NT2/D1 (cell line): ENCODE results near the gene SHANK3.

Source experiments
- DNase-seq: peaks from one replicate; pipeline ENCODE4 v3.0.0-alpha.2; 2011; ENCODE audit warnings: low read depth, low spot score
- H3K27me3 ChIP-seq: 2 replicates; pipeline ENCODE4 v1.6.0; 2011; ENCODE audit warnings: mild to moderate bottlenecking; ENCODE audit not compliant: insufficient read length, insufficient read depth
- H3K36me3 ChIP-seq: 2 replicates; pipeline ENCODE4 v1.6.1; 2011; ENCODE audit warnings: mild to moderate bottlenecking, low read length, mixed read lengths; ENCODE audit not compliant: insufficient read depth, insufficient read length
- H3K4me1 ChIP-seq: 2 replicates; pipeline ENCODE4 v1.5.1; 2011; ENCODE audit not compliant: insufficient read depth, insufficient read length
- H3K4me3 ChIP-seq: 2 replicates; pipeline ENCODE4 v1.5.1; 2011; ENCODE audit warnings: low read depth; ENCODE audit not compliant: insufficient read length
- H3K9ac ChIP-seq: 2 replicates; pipeline ENCODE4 v1.6.0; 2011; ENCODE audit warnings: low read depth; ENCODE audit not compliant: insufficient read length
- H3K9me3 ChIP-seq: 2 replicates; pipeline ENCODE4 v1.5.1; 2011; ENCODE audit warnings: mild to moderate bottlenecking, low read length; ENCODE audit not compliant: insufficient read depth
- SUZ12 ChIP-seq: IDR thresholded peaks from 2 replicates; pipeline ENCODE4 v1.6.1; 2011; ENCODE audit not compliant: insufficient read length, insufficient read depth; ENCODE audit errors: extremely low read depth
- YY1 ChIP-seq: IDR thresholded peaks from 2 replicates; pipeline ENCODE4 v1.6.1; 2011; ENCODE audit not compliant: insufficient read length, insufficient read depth
- ZNF274 ChIP-seq: IDR thresholded peaks from 2 replicates; pipeline ENCODE4 v1.6.1; 2011; ENCODE audit warnings: mild to moderate bottlenecking, low read depth, low read length

SHANK3 gene

DNA sequence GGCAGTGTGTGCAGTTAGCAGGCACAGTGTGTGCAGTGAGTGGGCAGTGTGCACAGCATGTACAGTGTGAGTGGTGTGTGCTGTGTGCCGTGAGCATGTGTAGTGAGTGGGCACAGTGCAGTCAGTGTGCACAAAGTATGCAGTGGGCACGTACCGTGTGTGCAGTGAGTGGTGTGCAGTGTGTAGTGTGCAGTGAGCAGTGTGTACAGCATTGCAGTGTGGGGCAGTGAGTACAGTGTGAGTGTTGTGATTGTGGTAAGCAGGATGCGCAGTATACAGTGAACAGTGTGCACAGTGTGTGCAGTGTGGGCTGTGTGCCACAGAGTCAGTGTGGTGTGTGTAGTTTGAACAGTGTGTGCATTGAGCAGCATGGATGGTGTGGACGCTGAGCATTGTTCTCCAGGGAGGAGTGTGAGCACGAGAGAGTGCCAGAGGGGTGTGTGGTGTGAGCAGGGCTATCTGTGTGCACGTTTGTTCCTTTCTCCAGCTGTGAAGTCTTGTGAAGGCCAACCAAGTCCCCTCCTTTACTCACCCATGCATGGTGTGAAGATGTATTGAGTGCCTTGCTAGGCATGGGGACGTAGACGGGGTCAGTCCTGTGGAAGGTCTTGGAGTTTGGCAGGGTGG is 3.0 kb downstream of the SHANK3 start:
- Histone ChIP-seq H3K27me3 (peaks cover 14% of the 10 kb centered on the region), H3K9me3 (no peaks in the 10 kb centered on the region), H3K4me1 (peaks cover 14% of the 10 kb centered on the region), H3K9ac (peak overlapping the region; percentile 71), H3K36me3 (peaks cover 17% of the 10 kb centered on the region), H3K4me3 (peak overlapping the region; percentile 75)
- no peak for DNase-seq
- TF ChIP-seq ZNF274, result no peak
- TF ChIP-seq YY1, result no peak
- TF ChIP-seq SUZ12, result no peak

DNA sequence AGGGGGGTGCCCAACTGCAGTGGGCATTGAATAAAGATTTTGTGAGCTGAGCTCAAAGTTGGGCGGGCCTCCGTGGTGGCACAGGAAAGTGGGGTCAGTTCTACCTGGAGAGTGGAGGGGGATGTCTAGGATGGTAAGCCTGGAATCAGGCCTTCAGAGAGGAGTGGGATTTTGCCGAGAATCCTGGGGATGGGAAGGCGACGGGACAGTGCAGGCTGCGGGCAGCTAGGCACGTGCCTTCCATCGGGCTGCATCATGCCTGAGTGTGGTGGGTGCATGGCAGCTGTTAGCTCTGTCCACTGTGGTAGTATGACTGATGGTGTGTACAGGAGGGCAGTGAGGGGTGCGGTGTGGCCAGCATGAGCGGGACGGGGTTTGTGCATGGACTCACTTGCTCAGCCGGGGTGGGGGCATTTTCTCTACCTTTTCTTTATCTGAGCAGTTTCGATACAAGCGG is 3.6 kb downstream of the SHANK3 start:
- Histone ChIP-seq H3K4me3 (no peak overlapping the region), H3K4me1 (peaks cover 14% of the 10 kb centered on the region), H3K36me3 (peaks cover 17% of the 10 kb centered on the region), H3K9ac (no peak overlapping the region), H3K9me3 (no peaks in the 10 kb centered on the region), H3K27me3 (peaks cover 14% of the 10 kb centered on the region)
- no peak for TF ChIP-seq SUZ12
- TF ChIP-seq ZNF274, result no peak
- no peak for DNase-seq

DNA sequence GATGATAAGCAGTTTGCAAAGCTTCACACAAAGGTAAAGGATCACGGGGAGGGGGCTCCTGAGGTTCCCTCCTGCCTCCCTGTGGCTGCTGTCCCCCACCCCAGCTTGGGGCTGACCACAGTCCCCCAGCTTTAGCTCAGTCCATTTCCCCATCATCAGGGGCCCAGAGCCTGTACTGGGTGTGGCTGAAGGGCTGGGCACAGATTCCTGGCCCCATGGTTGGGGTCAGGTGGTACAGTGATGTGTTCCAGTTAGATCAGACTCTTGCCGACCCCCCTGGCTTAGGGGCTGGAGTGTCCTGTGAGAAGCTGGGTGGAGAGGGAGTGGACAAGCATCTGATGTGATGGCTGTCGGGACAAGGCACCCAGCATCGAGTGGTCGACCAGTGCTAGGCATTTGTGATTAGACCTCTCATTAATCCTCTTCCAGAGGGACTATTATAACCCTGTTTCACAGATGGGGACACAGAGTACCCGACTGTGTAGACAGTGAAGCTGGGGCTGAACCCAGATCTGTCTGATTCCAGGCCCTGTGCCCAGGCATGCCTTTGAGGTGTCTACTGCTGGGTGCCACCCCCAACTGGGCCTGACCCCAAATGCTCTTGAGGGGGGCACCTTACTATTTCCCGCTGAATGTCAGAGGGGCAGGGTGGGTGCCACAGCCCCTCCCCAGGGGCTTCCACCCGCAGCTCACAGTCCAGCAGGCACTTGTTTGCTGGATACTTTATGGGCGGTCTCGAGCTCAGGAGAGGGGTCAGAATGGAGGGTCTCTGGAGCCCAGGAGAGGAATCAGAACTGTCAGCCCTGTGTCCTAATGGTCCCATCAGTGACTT is 4.3 kb downstream of the SHANK3 start:
- Histone ChIP-seq H3K36me3 (peaks cover 17% of the 10 kb centered on the region), H3K4me1 (peaks cover 14% of the 10 kb centered on the region), H3K9ac (no peak overlapping the region), H3K4me3 (no peak overlapping the region), H3K27me3 (peaks cover 14% of the 10 kb centered on the region), H3K9me3 (no peaks in the 10 kb centered on the region)
- TF ChIP-seq ZNF274 (no peak), YY1 (no peak), SUZ12 (no peak)
- DNase-seq, result no peak

DNA sequence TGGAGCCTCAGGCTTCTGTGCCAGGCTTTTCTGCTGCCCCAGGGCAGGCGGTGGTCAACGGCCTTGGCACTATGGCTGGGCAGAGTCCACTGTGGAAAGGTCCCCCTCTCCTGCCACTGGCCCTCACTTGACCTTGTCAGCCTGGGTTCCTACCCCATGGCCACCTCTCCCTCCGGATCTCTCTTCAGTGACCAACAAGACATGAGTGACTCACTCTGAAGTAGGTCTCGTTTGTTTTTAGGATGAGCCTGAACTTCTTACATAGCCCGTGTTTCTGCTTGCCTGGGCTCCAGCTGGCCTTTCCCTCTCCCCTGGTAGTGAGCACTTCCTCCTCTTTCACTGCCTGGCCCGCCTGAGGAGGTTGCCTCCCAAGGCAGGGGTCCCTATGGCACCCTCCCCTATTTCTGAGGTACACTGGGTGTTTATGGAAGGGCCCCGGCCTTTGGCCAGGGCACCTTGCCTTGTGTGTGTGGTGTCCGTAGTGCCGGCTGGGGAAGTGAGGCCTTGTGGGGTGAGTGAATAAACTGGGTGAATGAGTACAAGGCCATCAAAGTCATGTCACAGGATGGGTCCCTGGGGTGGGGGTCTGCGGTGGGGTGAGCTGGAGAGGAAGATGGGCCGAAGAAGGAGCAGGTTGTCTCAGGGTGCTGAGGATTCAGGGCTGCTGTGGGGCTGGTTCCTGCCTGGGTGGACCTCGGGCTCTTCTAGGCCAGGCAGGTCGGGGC is 5.0 kb downstream of the SHANK3 start:
- no peak overlapping the region for H3K9ac ChIP-seq
- no peak for DNase-seq
- peaks cover 10% of the 10 kb centered on the region for H3K4me1 ChIP-seq
- TF ChIP-seq ZNF274, result no peak
- no peak for TF ChIP-seq YY1
- no peak for TF ChIP-seq SUZ12
- H3K4me3 ChIP-seq, result no peak overlapping the region
- H3K36me3 ChIP-seq, result peaks cover 17% of the 10 kb centered on the region
- H3K9me3 ChIP-seq, result no peaks in the 10 kb centered on the region
- H3K27me3 ChIP-seq, result peaks cover 14% of the 10 kb centered on the region

DNA sequence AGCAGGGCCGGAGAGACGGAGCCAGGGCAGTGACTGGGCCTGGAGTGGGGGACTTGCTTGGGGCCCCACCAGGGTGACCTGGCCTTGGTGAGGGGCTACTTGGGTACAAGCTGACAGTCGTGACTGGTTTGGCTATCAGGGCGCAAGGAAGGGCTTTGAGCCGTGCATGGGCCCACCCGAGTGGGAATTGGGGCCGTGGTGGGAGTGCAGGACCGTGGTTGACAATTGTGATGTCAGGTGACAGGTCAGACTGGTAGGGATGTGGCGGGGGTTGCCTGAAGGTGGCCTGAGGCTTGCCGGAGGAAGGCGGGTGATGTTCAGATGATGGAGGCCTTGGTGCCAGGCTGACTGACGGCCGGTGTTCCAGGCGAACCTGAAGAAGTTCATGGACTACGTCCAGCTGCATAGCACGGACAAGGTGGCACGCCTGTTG is 5.6 kb downstream of the SHANK3 start:
- Histone ChIP-seq H3K9ac (no peak overlapping the region), H3K27me3 (peaks cover 14% of the 10 kb centered on the region), H3K4me3 (no peak overlapping the region), H3K9me3 (no peaks in the 10 kb centered on the region), H3K36me3 (peaks cover 19% of the 10 kb centered on the region), H3K4me1 (peaks cover 8% of the 10 kb centered on the region)
- TF ChIP-seq ZNF274 (no peak), YY1 (no peak), SUZ12 (no peak)
- DNase-seq, result no peak

DNA sequence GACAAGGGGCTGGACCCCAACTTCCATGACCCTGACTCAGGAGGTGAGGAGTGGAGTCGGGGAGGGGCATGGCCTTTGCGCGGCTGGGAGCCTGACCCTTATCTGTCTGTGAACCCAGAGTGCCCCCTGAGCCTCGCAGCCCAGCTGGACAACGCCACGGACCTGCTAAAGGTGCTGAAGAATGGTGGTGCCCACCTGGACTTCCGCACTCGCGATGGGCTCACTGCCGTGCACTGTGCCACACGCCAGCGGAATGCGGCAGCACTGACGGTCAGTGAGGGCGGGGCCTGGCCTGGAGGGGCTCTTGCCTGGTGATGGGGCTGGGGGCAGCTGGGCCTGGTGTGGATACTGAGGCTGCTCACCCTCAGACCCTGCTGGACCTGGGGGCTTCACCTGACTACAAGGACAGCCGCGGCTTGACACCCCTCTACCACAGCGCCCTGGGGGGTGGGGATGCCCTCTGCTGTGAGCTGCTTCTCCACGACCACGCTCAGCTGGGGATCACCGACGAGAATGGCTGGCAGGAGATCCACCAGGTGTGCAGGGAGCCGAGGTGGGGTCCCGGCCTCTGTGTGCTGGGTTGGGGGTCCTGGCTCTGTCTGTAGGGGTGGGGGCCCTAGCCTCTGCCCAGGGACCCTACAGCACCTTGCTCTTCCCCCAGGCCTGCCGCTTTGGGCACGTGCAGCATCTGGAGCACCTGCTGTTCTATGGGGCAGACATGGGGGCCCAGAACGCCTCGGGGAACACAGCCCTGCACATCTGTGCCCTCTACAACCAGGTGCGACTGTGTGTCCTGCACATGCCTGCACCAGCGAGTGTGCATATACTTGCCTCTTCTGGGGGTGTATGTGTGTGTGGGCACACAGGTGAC is 6.3 kb downstream of the SHANK3 start:
- H3K4me3 ChIP-seq, result no peak overlapping the region
- DNase-seq, result no peak

More for the DNA sequence above, 6.3 kb downstream of the SHANK3 start:
- no peaks in the 10 kb centered on the region for H3K9me3 ChIP-seq
- no peak overlapping the region for H3K9ac ChIP-seq
- TF ChIP-seq ZNF274 (no peak), SUZ12 (no peak), YY1 (no peak)
- H3K36me3 ChIP-seq, result peaks cover 20% of the 10 kb centered on the region
- peaks cover 8% of the 10 kb centered on the region for H3K4me1 ChIP-seq
- H3K27me3 ChIP-seq, result peaks cover 14% of the 10 kb centered on the region
